T-helper 2 cell (primary cell): ENCODE results near the gene HERPUD1.
"Not testable (repeated sequence)": the region's sequence is repeated elsewhere in the genome, so short reads cannot be mapped to it uniquely, and the experiment has no call there.

ENCODE experiments used
- DNase-seq, 5 experiments: peaks; one replicate each; pipeline versions ENCODE4 v3.0.0 to v3.0.0-alpha.2; 2012 to 2022
- total RNA-seq, 2 donors: gene quantifications; one replicate each; lab custom pipeline; 2026; lab: John Stamatoyannopoulos, UW

HERPUD1 gene, protein sequence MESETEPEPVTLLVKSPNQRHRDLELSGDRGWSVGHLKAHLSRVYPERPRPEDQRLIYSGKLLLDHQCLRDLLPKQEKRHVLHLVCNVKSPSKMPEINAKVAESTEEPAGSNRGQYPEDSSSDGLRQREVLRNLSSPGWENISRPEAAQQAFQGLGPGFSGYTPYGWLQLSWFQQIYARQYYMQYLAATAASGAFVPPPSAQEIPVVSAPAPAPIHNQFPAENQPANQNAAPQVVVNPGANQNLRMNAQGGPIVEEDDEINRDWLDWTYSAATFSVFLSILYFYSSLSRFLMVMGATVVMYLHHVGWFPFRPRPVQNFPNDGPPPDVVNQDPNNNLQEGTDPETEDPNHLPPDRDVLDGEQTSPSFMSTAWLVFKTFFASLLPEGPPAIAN
- 350 to 391 reads per million in 2 donors for total RNA-seq

DNA sequence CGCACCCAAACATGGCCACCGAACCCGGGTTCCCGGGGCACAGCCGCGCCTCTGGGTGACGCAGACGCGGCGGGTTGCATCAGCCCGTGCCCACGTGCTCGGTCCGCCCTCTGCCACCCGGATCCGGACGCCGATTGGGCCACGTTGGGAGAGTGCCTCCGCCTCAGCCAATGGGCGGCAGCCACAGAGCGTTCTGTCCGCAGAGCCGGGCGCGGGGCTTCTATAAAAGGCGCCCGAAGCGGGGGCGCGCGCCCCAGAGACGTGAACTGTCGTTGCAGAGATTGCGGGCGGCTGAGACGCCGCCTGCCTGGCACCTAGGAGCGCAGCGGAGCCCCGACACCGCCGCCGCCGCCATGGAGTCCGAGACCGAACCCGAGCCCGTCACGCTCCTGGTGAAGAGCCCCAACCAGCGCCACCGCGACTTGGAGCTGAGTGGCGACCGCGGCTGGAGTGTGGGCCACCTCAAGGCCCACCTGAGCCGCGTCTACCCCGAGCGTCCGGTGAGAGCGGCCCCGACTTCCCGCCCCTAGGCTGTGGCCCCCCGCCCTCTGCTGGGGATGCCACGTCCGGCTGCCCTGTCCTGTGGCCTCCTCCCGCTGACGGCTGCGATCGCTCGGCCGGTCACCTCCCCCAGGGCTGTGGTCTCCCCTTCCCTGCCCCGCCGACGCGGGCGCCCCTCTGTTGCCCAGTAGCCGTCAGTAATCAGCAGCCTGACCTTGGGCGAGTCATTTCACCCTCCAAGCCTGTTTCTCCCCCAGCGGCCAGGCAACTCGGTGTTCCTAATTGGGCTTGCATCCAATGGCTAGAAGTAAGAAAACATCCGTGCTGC, at the start of gene HERPUD1:
HERPUD1 (plus strand) TSS at position 251 of the 829 bp plus-strand sequence; CDS start at position 354, 103 bp downstream.
- peak; percentile 96 to 100 (median 98) for DNase-seq

- DNase-seq: no peak
Observed at GRCh38 chr16:56883586-56883985, 48.4 kb upstream of the HERPUD1 start.

GRCh38 chr16:56884026-56884582, 47.8 kb upstream of the HERPUD1 start:
- DNase-seq: no peak

DNA sequence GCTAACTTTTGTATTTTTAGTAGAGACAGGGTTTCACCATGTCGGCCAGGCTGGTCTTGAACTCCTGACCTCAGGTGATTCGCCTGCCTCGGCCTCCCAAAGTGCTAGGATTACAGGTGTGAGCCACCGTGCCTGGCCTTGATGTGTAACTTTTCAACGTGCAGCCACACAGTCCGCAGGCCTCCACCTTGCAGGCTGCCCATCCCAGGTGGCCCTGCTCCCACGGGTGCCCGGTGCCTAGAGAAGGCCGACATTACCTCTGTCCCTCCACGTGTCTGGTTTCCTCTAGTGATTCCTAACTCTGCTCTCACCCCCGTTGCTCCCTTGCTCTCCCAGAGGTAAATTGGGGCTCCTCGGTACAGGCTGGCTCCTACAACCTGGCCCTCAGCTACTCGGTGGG, 47.0 kb upstream of the HERPUD1 start:
- DNase-seq: not testable (repeated sequence)

DNA sequence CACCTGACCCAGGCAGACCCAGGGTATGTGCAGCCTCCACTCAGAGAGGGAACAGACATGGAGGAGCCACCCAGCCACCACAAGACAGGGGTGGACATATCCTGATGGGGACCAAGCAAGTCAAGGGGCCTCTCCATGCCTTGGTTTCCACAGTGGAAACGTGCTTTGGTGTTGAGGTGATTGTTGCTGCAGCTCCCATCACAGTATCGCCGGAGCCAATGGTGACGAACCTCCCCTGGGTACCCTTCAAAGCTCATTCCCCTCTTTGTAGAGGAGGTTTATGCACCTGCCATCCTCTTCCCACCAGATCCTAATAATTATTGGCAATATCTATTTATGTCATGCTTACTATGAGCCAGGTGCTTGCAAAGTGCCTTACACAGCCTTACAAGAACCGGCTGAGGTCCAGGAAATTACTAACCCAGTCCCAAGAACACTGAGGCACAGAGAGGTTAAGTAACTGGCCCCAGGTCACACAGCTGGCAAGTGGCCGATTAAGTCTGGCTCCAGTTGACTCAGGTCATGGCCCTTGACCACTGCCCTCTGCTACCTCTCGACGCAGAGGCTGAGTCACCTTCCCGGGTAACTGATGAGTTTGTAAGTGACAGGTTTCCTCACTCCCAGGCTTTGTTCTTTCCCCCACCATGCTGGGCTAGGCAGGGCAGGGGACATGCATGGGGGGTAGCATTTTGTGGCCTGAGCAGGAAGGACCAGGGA, 46.3 kb upstream of the HERPUD1 start:
- DNase-seq: no peak

DNA sequence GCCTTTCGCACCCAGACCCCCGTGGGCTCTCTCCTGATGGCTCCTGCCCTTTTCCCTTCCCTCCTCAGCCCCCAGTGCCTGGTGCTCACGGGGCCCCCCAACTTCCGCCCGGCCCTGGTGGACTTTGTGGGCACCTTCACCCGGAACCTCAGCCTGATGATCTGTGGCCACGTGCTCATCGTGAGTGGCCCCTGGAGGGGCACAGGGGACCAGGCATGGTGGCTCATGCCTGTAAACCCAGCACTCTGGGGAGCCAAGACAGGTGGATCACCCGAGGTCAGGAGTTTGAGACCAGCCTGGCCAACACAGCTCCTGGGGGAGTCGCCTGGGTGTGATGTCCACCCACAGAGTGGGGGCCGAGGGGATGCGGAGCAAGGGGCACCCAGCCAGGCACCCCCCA, 45.6 kb upstream of the HERPUD1 start:
- no peak for DNase-seq

DNA sequence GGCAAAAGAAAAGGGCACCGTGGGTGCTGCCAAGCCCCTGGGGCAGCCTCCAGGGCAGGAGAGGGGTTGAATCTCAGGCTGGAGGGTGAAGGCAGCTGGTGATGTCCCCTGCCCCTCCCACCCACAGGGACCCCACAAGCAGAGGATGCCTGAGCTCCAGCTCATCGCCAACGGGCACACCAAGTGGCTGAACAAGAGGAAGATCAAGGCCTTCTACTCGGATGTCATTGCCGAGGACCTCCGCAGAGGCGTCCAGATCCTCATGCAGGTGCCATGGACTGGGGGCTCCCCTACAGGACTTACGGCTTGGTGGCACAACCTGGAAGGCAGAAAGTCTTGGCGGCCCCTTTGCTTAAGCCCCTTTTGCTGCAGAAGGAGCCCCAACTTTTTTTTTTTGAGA, 45.1 kb upstream of the HERPUD1 start:
- DNase-seq: no peak

GRCh38 chr16:56888806-56889205, 43.1 kb upstream of the HERPUD1 start:
- no peak for DNase-seq

DNA sequence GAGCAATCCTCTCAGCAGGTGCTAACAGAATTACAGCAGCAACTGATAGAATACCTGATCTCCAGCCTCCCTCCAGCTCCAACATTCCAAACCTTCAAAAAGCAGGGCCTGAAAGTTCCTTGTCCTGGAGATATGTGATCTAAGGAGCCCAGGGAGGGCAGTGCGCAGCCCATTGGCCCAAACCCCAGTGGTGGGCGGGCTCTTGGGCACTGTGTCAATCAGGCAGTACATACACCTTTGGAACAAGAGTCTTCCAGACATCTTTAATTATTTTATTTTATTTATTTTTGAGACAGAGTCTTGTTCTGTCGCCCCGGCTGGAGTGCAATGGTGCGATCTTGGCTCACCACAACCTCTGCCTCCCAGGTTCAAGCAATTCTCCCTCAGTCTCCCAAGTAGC, 42.7 kb upstream of the HERPUD1 start:
- DNase-seq: no peak

DNA sequence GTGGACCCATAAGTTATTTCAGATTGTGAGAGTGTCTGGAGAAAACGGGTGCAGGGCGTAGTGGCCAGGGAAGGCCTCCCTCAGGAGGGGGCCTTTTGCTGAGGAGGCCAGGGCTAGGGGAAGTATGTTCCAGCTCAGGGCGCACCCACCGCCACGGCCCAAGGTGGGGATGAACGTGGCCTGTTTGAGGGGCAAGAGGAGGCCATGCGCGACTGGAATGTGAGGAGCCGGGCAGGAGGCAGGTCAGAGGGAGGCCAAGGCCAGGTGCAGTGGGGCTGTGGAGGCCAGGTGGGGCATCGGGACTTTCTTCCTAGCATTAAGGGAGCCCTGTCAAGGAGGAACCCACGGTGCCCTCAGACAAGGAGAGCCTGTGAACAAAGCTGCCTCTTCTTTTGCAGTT, 40.3 kb upstream of the HERPUD1 start:
- no peak for DNase-seq

GRCh38 chr16:56892705-56893104, 39.2 kb upstream of the HERPUD1 start:
- DNase-seq: no peak

- no peak for DNase-seq
Observed at GRCh38 chr16:56894331-56894917, 37.5 kb upstream of the HERPUD1 start.

DNA sequence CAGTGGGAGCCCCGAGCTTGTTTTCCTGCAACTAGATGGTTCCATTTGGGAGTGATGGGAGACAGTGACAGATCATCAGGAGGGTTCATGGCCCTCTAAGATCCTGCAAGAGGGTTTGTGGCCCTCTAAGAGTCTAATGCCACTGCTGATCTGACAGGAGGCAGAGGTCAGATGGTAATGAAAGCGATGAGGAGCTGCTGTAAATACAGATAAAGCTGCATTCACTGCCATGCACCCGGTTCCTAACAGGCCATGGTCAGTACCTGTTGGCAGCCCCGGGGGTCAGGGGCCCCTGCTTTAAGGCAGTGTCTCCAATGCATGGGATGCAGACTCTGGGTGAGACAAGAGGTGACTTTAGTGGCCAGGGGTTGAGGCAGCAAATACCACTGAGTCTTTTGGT, 36.1 kb upstream of the HERPUD1 start:
- no peak for DNase-seq

DNA sequence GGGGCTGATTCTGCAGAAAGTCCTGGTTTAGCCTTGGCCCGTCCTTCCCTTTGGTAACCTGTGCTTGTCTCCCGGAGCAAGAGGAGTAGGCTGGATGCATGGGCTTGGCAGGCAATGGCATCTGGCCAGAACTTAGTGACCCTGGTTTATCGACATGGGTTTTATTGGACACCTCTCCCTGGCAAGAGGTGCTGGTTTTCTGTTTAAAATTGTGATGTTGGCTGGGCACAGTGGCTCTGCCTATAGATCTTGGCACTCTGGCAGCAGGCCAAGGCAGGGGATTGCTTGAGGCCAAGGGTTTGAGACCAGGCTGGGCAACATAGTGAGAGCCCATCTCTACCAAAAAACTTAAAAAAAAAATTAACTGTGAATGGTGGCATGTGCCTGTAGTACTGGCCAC, 35.7 kb upstream of the HERPUD1 start:
- no peak for DNase-seq

DNA sequence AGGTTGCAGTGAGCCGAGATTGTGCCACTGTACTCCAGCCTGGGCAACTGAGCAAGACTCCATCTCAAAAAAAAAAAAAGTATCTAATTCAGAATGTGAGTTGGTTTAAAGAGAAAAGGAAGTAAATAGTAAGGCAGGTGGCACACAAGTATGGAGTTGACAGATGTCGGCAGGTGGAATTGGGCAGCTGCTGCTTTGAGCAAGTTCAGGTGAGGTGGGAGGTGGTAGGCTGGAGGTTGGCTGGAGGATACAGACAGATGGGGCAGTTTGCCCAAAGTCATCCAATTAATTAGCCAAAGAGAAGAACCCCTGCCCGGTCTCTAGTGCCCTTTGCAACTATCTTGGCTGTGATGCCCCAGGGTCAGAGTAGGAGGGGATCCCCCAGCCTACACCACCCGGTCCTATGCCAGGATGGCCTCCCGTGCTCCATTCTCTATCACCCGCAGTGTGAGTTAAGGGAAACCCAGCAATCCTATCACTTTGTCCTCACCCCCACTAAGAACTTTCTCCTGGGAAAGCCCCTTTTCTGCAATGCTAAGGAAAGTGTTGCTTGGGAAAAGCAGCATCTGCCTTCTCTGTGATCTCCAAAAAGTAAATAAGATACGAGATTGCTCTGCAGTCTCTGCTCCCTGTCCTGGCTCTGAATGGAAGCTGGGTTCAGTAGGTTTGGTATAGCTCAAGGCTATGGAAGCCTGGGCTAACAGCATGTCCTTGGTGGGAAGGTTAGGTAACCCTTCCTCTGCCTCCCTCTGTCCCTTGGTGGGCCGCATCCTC, 34.7 kb upstream of the HERPUD1 start:
- DNase-seq: no peak

GRCh38 chr16:56898847-56899246, 33.1 kb upstream of the HERPUD1 start:
- peak in 1 of 5 experiments; percentile 73 for DNase-seq

DNA sequence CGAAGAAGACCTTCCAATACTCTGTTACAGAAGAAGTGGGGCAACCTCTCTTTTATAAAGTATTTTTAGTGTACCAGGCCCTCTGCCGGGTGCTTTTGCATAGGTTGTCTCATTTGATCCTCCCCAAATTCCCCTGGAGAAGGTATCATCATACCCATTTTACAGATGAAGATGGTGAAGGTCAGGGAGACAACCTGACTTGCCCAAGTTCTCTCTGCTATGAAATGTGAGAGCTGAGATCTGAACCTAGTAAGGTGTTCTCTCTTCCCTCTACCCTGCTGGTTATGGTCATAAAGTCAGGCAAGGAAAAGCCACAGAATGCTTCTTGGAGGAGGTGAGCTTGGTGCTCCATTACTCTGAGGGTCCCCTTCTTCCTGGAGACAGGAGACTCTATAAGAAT, 28.1 kb upstream of the HERPUD1 start:
- DNase-seq: no peak

DNA sequence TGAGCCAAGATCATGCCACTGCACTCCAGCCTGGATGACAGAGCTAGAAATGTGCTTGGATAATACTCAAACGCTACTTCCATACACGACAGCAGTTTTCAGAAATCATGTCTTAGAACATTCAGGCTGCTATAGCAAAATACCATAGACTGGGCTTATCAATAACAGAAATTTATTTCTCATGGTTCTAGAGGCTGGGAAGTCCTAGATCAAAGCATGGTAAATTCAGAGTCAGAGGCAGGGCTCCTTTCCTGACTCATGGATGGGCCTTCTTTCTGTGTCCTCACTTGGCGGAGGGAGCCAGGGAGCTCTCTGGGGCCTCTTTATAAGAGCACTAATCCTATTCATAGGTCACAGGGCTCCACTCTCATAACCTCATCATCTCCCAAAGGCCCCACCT, 24.5 kb upstream of the HERPUD1 start:
- DNase-seq: no peak

DNA sequence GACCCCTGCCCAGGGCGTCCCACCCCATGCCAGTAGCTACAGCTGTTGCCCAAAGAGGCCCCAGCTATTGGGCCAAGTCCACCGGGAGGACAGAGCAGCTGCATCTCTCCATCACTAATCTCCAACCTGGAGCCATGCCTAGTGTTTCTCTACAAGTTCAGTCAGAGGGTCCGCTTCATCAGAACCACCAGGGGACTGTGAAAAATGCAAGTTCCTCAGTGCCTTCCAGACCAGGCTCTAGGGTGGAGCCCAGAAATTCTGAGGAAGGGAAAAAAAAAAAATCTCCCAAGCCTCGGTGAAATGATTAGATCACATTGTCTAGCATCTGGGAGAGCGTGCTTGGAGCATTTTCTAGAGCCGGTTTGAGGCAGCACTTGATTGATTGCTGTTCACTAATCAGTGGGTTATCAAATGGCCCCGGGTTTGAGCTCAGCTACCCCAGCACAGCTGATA, 22.4 kb upstream of the HERPUD1 start:
- no peak for DNase-seq

DNA sequence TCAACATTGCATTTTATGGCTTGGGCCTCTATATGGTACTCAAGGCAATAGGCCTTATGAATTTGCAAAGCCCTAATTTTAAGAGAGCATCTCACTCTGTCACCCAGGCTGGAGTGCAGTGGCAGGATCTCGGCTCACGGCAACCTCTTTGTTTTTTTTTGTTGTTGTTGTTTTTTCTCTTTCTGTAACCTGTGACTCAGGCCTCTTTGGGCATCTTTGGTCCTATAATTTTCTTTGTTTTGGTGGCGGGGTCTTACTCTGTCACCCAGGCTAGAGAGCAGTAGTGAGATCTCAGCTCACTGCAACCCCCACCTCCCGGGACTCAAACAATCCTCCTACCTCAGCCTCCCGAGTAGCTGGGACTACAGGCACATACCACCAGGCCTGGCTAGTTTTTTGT, 21.8 kb upstream of the HERPUD1 start:
- no peak for DNase-seq
